Erythroblast (primary cell): ENCODE measurements around the gene CADPS2.
"Not testable (repeated sequence)": the region's sequence is repeated elsewhere in the genome, so short reads cannot be mapped to it uniquely, and the experiment has no call there.

ENCODE experiments used
- DNase-seq, 2 experiments: peaks; one replicate each; lab custom pipeline; 2025; lab: John Stamatoyannopoulos, UW
- GATA1 ChIP-seq: IDR thresholded peaks from 2 replicates; pipeline ENCODE4 v1.6.1; 2011; ENCODE audit warnings: low read depth, mild to moderate bottlenecking, control low read depth, low read length, moderate library complexity
- POLR2A ChIP-seq: IDR thresholded peaks from 2 replicates; pipeline ENCODE4 v1.6.1; 2011; ENCODE audit warnings: mild to moderate bottlenecking, low read length

CADPS2 gene

DNA sequence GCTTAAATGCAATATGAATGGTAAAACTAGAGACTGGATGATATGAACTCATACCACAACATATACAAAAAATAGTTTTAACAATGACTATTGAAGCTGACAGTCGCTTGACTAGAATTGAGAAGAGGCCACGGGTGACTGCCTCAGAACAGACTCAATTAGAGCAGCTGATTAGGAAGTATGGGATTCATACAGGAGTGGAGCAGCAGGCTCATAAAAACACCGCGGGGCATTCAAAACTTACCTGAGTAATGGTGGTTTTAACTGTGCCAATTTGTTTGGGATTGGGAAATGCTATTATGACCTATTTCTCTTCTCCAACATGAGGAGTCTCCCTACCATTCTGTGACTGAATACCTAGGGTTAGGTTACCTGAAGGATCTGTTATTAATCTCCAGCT is 2.1 kb downstream of the CADPS2 start:
- no peak for TF ChIP-seq GATA1
- DNase-seq = no peak

GRCh38 chr7:122883049-122883680 is 3.1 kb downstream of the CADPS2 start:
- TF ChIP-seq GATA1 (no peak), POLR2A (no peak)
- no peak for DNase-seq

- DNase-seq = no peak
- TF ChIP-seq POLR2A (no peak), GATA1 (no peak)
Observed at GRCh38 chr7:122881324-122881723, 4.9 kb downstream of the CADPS2 start.

GRCh38 chr7:122869260-122869659 is 17.0 kb downstream of the CADPS2 start:
- no peak for DNase-seq
- TF ChIP-seq POLR2A (no peak), GATA1 (no peak)

DNA sequence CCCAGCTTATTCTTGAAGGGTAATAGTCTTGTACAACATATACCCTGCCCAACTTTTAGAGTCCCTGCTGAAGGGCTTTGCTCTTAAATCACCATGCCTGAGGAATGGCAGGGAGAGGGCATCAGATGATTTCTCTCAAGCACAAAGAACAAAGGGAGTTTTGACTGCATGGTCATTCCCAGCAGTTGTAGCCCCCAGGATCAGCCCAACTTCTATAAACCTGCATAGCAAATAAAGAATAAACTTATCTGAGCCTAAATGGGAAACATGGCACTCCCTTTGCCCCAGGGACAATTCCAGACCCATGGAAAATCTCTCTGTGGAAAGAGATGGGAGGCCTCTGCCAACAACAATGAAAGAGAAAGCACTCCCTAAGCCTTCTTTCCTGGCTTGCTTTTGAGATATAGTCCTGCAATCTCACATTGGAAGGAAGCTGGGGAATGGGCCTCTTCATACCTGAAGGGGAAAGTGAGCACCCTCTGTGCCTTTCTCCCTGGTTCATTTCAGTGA is 18.7 kb downstream of the CADPS2 start:
- TF ChIP-seq GATA1 (no peak), POLR2A (no peak)
- DNase-seq = no peak

DNA sequence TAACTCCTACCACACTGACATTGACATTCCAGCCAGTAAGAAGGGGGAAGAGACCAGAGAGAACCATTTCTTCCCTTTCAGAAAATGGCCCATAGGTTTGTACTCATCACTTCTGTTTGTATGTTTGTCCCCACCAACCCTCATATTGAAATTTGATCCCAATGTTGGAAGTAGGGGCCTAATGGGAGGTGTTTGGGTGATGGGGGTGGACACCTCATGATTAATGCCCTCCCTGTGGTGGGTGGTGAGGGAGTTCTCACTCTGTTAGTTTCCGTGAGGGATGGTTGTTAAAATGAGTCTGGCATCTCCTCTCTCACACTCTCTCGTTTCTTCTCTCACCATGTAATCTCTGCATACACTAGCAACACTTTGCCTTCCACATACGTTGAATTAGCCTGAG is 21.4 kb downstream of the CADPS2 start:
- no peak for DNase-seq
- TF ChIP-seq GATA1 (no peak), POLR2A (no peak)

- no peak for TF ChIP-seq POLR2A
- no peak for TF ChIP-seq GATA1
- no peak for DNase-seq
Observed at GRCh38 chr7:122864016-122864415, 22.2 kb downstream of the CADPS2 start.

DNA sequence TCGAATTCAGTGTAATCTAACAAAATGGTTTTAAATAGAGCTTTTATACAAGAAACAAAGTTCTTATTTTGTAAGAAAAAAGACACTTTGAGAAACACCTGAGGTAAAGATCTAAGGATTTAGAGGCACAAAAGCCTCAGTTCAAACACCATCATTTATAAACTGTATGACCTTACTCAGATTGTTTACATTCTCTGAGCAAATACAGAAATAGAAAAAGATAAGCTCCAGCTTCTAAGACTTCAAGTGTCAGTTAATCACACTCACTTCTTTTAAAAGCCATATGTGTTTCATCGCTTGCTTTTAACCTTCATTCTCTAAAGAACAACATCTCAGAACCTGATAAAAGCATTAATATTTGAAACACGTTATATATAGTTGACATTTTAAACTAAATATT is 27.9 kb downstream of the CADPS2 start:
- no peak for TF ChIP-seq POLR2A
- no peak for TF ChIP-seq GATA1
- DNase-seq = no peak

- no peak for DNase-seq
- TF ChIP-seq POLR2A (no peak), GATA1 (no peak)
Observed at GRCh38 chr7:122850528-122850927, 35.7 kb downstream of the CADPS2 start.

- TF ChIP-seq GATA1 = no peak
- no peak for TF ChIP-seq POLR2A
- no peak for DNase-seq
Observed at GRCh38 chr7:122849957-122850328, 36.3 kb downstream of the CADPS2 start.

- no peak for DNase-seq
- TF ChIP-seq GATA1 (no peak), POLR2A (no peak)
Observed at GRCh38 chr7:122849322-122849956, 36.8 kb downstream of the CADPS2 start.

DNA sequence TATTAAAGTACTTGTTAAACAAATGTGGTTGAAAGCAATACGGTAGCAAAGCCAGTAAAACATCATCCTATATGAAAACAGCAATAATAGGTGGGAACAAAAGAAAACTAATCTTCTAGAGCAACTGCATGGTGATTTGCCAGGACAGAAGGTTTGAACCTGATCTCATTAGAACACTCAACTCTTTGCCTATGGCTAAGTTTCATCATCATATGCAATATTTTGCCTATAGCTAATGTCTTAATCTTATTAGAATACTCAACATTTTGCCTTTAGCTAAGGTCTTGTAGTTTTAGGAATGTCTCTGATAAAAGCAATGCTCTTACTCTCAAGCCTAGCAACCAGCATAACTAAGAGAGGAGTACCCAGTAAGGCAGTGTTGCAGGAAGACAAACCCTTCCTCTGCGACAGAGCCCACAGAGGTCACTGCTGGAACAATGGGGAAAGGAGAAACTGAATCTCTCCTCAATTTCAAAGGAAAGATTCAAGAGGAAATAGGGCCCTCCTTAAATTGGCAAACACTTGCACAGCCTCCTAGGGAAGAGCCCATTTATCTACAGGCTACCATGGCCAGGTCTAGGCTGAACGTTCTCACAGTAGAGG is 38.3 kb downstream of the CADPS2 start:
- DNase-seq = no peak
- TF ChIP-seq GATA1 (no peak), POLR2A (no peak)

DNA sequence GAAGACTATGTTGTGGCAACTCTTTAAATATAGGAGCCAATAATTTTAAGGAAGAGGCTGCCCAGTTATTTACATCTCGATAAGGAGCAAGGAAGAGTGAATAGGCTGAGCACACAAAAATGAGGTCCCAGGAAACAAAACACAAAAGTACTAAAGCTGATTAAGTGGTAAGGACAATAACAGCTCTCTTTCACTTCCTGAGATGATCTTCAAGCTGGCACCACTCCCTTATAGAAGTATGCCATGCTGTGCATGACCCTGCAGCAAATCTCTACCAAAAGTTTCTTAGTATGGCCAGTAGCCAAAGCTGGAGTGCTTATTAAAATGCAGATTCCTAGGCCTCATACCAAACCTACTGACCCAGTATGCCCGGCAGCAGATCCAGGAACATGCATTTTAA is 39.7 kb downstream of the CADPS2 start:
- TF ChIP-seq GATA1 (no peak), POLR2A (no peak)
- no peak for DNase-seq

- TF ChIP-seq POLR2A (no peak), GATA1 (no peak)
- no peak for DNase-seq
Observed at GRCh38 chr7:122845286-122845685, 41.0 kb downstream of the CADPS2 start.

- TF ChIP-seq POLR2A = no peak
- TF ChIP-seq GATA1 = no peak
- no peak for DNase-seq
Observed at GRCh38 chr7:122844191-122844988, 41.9 kb downstream of the CADPS2 start.

DNA sequence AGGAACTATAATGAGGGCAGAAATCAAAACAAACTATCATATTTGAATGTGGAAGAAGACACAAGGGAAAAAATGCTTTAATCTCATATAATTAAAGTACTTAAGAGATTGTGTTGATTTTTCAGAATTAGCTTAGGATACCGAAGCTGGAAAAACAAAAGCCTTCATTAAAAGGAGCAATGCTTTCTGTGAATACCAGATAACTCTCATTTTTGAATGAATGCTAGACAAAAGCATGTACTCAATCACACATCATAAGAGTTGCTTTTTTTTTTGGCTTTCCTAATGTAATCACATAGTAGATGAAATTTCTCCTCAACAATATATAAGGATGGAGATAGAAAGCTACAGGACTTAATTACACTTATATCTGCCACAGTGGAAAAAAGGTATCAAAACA is 43.3 kb downstream of the CADPS2 start:
- DNase-seq = no peak
- TF ChIP-seq POLR2A (no peak), GATA1 (no peak)

- DNase-seq = not testable (repeated sequence)
Observed at GRCh38 chr7:122836286-122836685, 50.0 kb downstream of the CADPS2 start.

- DNase-seq = not testable (repeated sequence)
Observed at GRCh38 chr7:122834571-122834942, 51.7 kb downstream of the CADPS2 start.
